HepG2 (cell line): ENCODE measurements around the gene NDUFS5. TPM values are rescaled to one million over a fixed set of nuclear protein-coding genes. Genes with fewer than 3 reads are reported as not detected.
A peak's percentile ranks its signal among the peaks of the same experiment; 100 is the strongest.

Experiments used
- CAMTA2 ChIP-seq: sonication (generic); formaldehyde crosslinking; IDR thresholded peaks from 2 replicates; pipeline ENCODE4 v1.4.0; 2020; ENCODE audit warnings: mild to moderate bottlenecking, missing genetic modification reagents, borderline replicate concordance
- CREBL2 ChIP-seq: sonication (generic); formaldehyde crosslinking; IDR thresholded peaks from 2 replicates; pipeline ENCODE4 v1.8.1; 2023; ENCODE audit warnings: missing genetic modification reagents, mild to moderate bottlenecking, borderline replicate concordance
- DMAP1 ChIP-seq: IDR thresholded peaks from 2 replicates; pipeline ENCODE4 v1.6.1; 2016
- GLMP ChIP-seq: sonication (generic); formaldehyde crosslinking; IDR thresholded peaks from 2 replicates; pipeline ENCODE4 v1.9.0; 2021; ENCODE audit warnings: missing genetic modification reagents, mild to moderate bottlenecking, borderline replicate concordance
- GMEB1 ChIP-seq: sonication (generic); formaldehyde crosslinking; IDR thresholded peaks from 2 replicates; pipeline ENCODE4 v1.5.1; 2020; ENCODE audit warnings: missing genetic modification reagents, mild to moderate bottlenecking, borderline replicate concordance
- HDAC2 ChIP-seq: sonication (generic); formaldehyde crosslinking; IDR thresholded peaks from 2 replicates; pipeline ENCODE4 v1.4.0; 2020; ENCODE audit warnings: missing genetic modification reagents
- JARID2 ChIP-seq: sonication (generic); formaldehyde crosslinking; IDR thresholded peaks from 2 replicates; pipeline ENCODE4 v1.8.1; 2023; ENCODE audit warnings: missing genetic modification reagents, inconsistent platforms; ENCODE audit not compliant: insufficient replicate concordance
- KDM2A ChIP-seq: sonication (generic); formaldehyde crosslinking; IDR thresholded peaks from 2 replicates; pipeline ENCODE4 v1.4.0; 2020; ENCODE audit warnings: low read depth, missing genetic modification reagents, borderline replicate concordance
- MZF1 ChIP-seq: sonication (generic); formaldehyde crosslinking; IDR thresholded peaks from 2 replicates; pipeline ENCODE4 v1.8.1; 2023; ENCODE audit warnings: mild to moderate bottlenecking, missing genetic modification reagents, borderline replicate concordance
- RFX5 ChIP-seq: IDR thresholded peaks from 2 replicates; pipeline ENCODE4 v1.6.1; 2011; ENCODE audit warnings: low read depth, low read length, improper control_type of control experiment
- SOX5 ChIP-seq: IDR thresholded peaks from 2 replicates; pipeline ENCODE4 v1.6.1; 2016; ENCODE audit warnings: borderline replicate concordance
- SP4 ChIP-seq: sonication (generic); formaldehyde crosslinking; IDR thresholded peaks from 2 replicates; pipeline ENCODE4 v1.8.1; 2023; ENCODE audit warnings: mild to moderate bottlenecking, missing genetic modification reagents
- U2AF2 ChIP-seq: fragments of 200-400 bp; formaldehyde crosslinking; IDR thresholded peaks from 2 replicates; pipeline ENCODE4 v1.6.1; 2017; ENCODE audit warnings: low read depth, mild to moderate bottlenecking, low read length
- ZNF180 ChIP-seq: sonication (generic); formaldehyde crosslinking; IDR thresholded peaks from 2 replicates; pipeline ENCODE4 v1.4.0; 2020; ENCODE audit warnings: low read depth, missing genetic modification reagents, borderline replicate concordance
- ZNF280B ChIP-seq: sonication (generic); formaldehyde crosslinking; IDR thresholded peaks from 2 replicates; pipeline ENCODE4 v1.5.0; 2020; ENCODE audit warnings: missing genetic modification reagents, mild to moderate bottlenecking, borderline replicate concordance
- ZNF280D ChIP-seq: sonication (generic); formaldehyde crosslinking; IDR thresholded peaks from 2 replicates; pipeline ENCODE4 v1.5.1; 2020; ENCODE audit warnings: mild to moderate bottlenecking, missing genetic modification reagents
- ZNF282 ChIP-seq: fragments of 450-650 bp; IDR thresholded peaks from 2 replicates; pipeline ENCODE4 v1.6.1; 2018; ENCODE audit not compliant: partially characterized antibody
- ZNF3 ChIP-seq: IDR thresholded peaks from 2 replicates; pipeline ENCODE4 v1.7.0; 2017; ENCODE audit warnings: inconsistent platforms
- ZNF552 ChIP-seq: sonication (generic); formaldehyde crosslinking; IDR thresholded peaks from 2 replicates; pipeline ENCODE4 v1.9.0; 2022; ENCODE audit warnings: missing genetic modification reagents, mild to moderate bottlenecking, borderline replicate concordance
- ZNF557 ChIP-seq: sonication (generic); formaldehyde crosslinking; IDR thresholded peaks from 2 replicates; pipeline ENCODE4 v1.4.0; 2020; ENCODE audit warnings: missing genetic modification reagents
- ZNF7 ChIP-seq: IDR thresholded peaks from 2 replicates; pipeline ENCODE4 v1.6.1; 2016; ENCODE audit warnings: missing biosample characterization, missing genetic modification reagents
- polyA plus RNA-seq, 8 experiments: library from polyadenylated mRNA; depleted of rRNA in 3 of 8; stranded (reverse) in 7 of 8; unstranded in 1 of 8; fragments of >200 nt; fragmentation: Illumina TruSeq in 4 of 8; extraction: Trizol in 4 of 8; gene quantifications; 2 replicates each; pipeline versions ENCODE4 v1.2.1 to v1.2.3, GENCODE V29; 2011 to 2016; ENCODE audit warnings: low read depth in 4 of 8, missing spikeins in 1 of 8, mixed read lengths in 1 of 8; ENCODE audit not compliant: insufficient read depth in 1 of 8
- total RNA-seq, 5 experiments: library from RNA; depleted of rRNA; stranded (reverse); fragments of >200 nt; fragmentation: Illumina TruSeq; extraction: Trizol; gene quantifications; 2 replicates each; pipeline ENCODE4 v1.2.3, GENCODE V29; 2016; ENCODE audit warnings: low read depth in 1 of 5

Gene NDUFS5
- total and polyA plus RNA-seq, 2 of the 13 experiments (the other 11 are each of a cell fraction or from before 2014, with no cell fraction given): 263 to 466 TPM

GRCh38 chr1:39026051-39026865 lies at the start of gene NDUFS5 (continued):
- TF ChIP-seq GMEB1 (CRISPR knock-in tag) (peak; percentile 94), ZNF3 (CRISPR knock-in tag) (no peak; the same call in 1 of the 2 replicates), KDM2A (peak; percentile 70), DMAP1 (peak; percentile 61; the same call in 1 of the 2 replicates), U2AF2 (no peak), RFX5 (no peak), CAMTA2 (CRISPR knock-in tag) (no peak), JARID2 (CRISPR knock-in tag) (peak; percentile 70), SP4 (CRISPR knock-in tag) (peak; percentile 28; the same call in 1 of the 2 replicates), HDAC2 (CRISPR knock-in tag) (peak; percentile 59; the same call in 1 of the 2 replicates), ZNF552 (CRISPR knock-in tag) (no peak), ZNF180 (CRISPR knock-in tag) (no peak; the same call in 1 of the 2 replicates), ZNF280B (CRISPR knock-in tag) (peak; percentile 23; the same call in 1 of the 2 replicates), ZNF282 (no peak), ZNF280D (no peak), GLMP (CRISPR knock-in tag) (no peak), SOX5 (CRISPR knock-in tag) (peak; percentile 16; the same call in 1 of the 2 replicates), ZNF7 (CRISPR knock-in tag) (no peak), MZF1 (CRISPR knock-in tag) (no peak), CREBL2 (CRISPR knock-in tag) (no peak), ZNF557 (CRISPR knock-in tag) (no peak; the same call in 1 of the 2 replicates)
